OCI-LY1 (cell line): Measurements from ENCODE around the gene CORO1C.

Source experiments
- CTCF ChIP-seq: fragments of 200-600 bp; sonication (generic), shearing (Covaris generic); IDR thresholded peaks from 2 replicates; pipeline ENCODE4 v1.5.1; 2017; ENCODE audit warnings: mild to moderate bottlenecking, antibody characterized with exemption, low read length, moderate library complexity, mixed read lengths
- EZH2 ChIP-seq: fragments of 200-600 bp; sonication (generic), shearing (Covaris generic); IDR thresholded peaks from 2 replicates; pipeline ENCODE4 v1.8.0; 2017; ENCODE audit warnings: borderline replicate concordance, mixed run types, mild to moderate bottlenecking, antibody characterized with exemption, low read length, moderate library complexity, mixed read lengths

DNA sequence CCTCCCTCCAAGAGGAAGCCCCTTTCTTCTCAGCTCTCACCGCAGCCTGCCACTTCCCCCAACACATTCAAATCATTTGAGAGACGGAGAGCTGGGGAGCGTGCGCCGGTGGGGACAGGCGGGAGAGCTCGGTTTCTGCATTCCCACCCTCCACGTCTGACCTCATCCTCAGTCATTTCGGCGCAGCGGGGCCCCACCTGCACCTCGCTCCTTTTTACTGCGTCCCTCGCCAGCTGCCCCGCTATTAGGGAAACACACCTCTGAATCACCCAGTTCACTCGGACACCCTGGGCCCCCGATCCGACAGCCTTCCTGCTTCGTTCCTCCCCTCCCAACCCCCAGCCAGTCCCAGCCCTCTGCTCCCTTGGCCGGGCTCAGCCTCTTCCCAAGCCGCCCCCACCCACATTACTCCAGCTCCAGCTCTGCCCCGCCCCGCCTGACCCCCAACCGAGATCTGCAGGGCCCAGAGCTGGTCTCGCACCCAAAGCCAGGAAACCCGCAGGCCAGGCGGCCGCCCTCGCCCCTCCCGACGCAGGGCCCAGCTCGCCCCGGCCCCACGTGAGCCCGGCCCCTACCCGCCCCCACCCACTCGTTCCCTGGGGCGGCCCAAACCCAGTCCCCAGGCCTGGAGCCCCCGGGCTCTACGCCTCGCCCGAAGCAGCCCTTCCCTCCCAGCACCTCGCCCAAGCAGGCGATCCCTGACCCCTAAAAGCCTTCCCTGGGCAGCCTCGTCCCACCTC, 783 bp downstream of the CORO1C start:
- no peak for TF ChIP-seq CTCF
- no peak for TF ChIP-seq EZH2
